ENCODE measurements around the gene ILRUN.
"Not testable (repeated sequence)": the region's sequence is repeated elsewhere in the genome, so short reads cannot be mapped to it uniquely, and the experiment has no call there.

Gene ILRUN

DNA sequence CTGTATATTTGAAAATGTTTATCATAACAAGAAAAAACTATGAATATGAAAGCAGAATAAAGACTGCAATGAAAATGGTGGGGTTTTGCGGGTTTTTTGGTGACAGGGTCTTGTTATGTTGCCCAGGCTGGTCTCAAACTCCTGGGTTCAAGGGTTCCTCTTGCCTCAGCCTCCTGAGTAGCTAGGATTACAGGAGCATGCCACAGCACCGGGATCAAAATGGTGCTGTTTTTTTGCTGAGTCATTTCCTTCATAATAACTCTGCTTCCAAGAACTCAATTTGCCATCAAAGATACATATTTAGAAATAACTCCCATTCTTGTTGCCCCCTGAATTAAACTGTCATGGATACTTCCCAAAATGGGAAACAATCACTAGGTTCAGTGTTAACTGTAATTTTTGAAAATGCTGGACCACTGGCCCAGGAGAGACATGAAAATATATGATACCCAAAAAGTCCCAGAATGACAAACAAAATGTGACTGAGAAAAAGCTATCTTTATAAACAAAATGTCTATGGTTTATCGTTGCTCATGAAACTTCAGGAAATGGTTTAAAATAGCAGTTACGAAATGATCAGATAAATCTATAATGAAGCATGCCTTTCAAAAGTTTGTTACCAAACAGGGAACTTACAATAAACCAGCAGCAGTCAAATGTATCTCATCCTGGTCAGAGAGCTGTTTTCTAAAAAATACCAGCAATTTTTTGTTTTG, 32.2 kb downstream of the ILRUN start:
- DNase-seq (ENCODE audit: low read depth), result no peak

- DNase-seq (ENCODE audit: low read depth), result no peak
Observed at GRCh38 chr6:34663831-34664255, 32.7 kb downstream of the ILRUN start.

- no peak for DNase-seq (ENCODE audit: low read depth)
Observed at GRCh38 chr6:34663371-34663770, 33.2 kb downstream of the ILRUN start.

DNA sequence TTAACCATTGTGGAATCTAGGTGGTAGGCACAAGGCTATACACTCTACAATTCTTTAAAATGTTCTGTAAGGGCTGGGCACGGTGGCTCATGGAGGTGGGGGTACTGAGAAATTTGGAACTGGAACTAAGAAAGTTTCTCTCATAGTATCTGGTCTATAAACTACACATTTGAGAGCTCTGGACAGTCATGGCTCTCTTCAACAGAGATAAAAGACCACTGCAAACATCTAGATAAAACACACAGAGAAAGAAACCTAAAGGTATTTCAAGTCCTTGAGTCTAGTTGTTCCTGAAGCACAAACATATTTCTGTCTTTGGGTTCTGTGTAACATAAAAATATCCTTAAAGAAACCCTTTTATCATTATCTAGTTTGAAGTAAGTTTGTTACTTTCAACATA, 35.2 kb downstream of the ILRUN start:
- no peak for DNase-seq (ENCODE audit: low read depth)

DNA sequence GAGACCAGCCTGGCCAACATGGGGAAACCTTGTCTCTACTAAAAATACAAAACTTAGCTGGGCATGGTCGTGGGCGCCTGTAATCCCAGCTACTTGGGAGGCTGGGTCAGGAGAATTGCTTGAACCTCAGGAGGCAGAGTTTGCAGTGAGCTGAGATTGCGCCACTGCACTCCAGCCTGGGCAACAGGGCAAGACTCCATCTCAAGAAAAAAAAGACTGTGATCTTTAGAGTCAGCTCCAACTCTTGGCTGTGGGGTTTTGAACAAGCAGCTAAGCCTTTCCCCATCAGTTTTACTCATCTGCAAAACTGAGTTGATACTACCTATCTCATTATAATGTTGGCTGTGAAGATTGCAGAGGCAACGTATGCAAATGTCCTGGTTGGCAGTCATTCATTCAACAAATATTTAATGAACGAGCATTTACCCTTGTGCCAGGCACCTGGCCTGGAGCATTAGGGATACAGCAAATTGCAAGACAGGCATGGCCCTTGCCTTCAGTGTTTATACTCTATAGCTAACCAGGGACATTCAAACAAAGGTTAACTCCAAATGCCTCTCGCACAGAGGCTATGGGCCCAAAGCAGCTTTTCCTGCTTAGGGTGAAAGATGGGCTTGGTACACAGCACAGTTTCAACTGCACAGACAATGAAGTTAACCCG, 37.8 kb downstream of the ILRUN start:
- DNase-seq (ENCODE audit: low read depth), result no peak

GRCh38 chr6:34657979-34658480, 38.5 kb downstream of the ILRUN start:
- not testable (repeated sequence) for DNase-seq (ENCODE audit: low read depth)

DNA sequence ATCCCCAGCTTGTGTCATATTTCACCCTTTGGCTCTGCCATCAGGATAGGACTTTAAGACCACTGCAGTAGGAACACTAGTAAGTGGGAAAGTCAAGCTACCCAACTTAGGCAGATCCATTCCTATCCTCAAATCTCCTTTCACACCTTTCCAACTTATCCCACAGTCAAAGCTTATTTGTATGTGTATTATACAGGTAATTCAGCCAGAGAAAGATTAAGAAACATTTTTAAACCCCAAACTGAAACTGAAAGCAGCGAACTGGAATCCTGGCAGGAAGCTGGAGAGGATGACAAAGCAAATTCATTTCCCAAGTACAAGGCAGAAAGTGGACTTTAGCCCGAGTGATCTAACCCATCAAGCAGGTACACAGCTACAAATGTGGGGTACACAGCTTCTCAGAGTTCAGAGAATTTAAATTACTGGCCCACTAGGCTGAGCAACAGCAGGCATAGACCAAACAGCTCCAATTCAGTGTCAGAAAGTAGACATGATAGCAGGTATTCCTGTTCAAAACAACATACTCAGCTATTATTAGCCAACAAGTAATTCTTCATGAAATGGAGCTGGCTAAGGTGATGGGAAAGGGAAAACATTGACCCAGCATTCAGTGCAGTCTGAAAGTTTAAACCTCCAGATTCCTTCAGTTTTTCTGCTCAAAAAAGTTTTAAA, 39.1 kb downstream of the ILRUN start:
- DNase-seq (ENCODE audit: low read depth), result peak; percentile 65

DNA sequence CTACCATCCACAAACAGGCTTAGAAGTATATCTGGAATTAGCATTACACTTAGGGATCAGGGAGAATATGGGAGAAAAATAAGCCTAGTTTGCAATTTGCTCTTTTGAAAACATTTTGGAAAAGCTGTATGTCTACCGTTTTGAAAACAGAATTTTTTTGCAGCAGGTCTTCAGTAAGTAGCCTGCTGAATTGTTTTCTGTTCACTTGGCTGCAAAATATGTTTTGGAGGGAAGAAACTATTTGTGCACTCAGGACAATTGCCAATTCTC, 39.6 kb downstream of the ILRUN start:
- DNase-seq (ENCODE audit: low read depth), result no peak

DNA sequence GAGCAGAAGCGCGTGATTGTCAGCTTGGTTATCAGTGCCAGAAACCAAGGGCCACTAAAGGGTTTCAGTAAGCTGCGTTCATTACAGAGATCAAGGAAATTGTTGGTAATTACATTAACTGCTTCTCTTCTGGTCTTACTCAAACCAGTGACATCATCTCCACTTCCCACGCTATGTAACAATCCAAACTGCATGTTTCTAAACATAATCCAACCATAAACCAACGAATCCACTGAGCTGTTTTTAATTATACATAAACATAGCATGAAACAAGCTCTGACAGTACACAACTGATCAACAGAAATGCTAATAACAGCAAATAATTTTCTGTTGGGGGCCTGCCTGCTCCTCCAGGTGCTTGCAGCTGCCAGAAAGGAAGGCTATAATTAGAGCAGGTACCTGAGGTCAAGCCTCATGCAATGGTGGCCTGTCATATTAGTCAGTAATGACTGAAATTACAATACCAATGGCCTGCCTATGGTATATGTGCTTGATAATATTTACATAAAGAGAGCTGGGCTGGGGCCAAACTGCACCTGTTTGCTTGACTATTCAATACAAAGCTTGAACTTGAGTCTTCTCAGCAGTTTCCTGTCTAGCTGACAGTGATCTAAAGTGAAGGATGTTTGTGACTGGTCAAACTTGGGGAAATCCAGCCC, 40.1 kb downstream of the ILRUN start:
- peak; percentile 55 for DNase-seq (ENCODE audit: low read depth)

DNA sequence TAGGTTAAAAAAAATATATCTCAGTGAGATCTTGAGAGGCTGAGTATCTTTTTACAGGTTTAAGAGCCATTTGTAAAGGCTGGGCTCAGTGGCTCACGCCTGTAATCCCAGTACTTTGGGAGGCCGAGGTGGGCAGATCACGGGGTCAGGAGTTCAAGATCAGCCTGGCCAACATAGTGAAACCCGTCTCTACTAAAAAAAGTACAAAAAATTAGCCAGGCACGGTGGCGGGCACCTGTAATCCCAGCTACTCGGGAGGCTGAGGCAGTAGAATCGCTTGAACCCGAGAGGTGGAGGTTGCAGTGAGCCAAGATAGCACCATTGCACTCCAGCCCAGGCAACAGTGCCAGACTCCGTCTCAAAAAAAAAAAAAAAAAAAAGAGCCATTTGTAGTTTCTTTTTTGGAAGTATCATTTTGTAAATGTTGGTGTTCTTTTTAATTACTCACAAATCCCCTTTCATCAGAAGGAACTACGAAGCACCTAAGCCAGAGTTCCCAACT, 40.6 kb downstream of the ILRUN start:
- DNase-seq (ENCODE audit: low read depth), result not testable (repeated sequence)

- no peak for DNase-seq (ENCODE audit: low read depth)
Observed at GRCh38 chr6:34654061-34654710, 42.4 kb downstream of the ILRUN start.

DNA sequence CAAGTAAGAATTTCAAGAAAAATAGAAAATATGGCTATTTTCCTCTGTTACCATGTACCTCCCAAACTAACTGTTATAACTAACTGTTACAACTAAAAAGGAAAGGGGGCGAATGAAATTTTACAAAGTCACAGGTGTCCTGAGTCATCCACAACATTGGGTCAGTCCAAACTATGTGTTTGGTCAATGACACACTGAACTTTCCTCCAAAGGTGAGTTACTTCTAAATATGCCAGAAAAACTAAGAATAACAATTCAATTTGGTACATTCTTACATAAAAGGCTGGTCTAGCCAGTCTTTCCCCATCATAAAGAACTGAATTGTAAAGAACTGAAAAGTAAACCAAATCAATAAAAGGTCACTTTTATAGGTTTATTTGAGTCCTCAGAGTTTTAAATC, 44.3 kb downstream of the ILRUN start:
- DNase-seq (ENCODE audit: low read depth), result no peak

GRCh38 chr6:34650823-34651222, 45.7 kb downstream of the ILRUN start:
- no peak for DNase-seq (ENCODE audit: low read depth)

DNA sequence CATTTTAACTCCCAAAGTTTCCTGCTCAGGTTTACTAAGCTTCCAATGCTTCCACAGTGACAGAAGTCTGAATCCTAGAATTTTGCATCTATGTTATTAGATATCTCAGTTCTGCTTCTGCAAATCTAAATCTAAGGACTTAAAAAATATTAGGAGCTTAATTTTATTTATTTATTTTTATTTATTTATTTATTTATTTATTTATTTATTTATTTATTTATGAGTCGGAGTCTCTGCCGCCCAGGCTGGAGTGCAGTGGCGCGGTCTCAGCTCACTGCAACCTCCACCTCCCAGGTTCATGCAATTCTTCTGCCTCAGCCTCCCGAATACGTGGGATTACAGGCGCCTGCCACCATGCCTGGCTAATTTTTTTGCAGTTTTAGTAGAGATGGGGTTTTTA, 46.3 kb downstream of the ILRUN start:
- not testable (repeated sequence) for DNase-seq (ENCODE audit: low read depth)

GRCh38 chr6:34648806-34649205, 47.8 kb downstream of the ILRUN start:
- DNase-seq (ENCODE audit: low read depth), result no peak
